ENCODE results near the gene MAD1L1.

DNA sequence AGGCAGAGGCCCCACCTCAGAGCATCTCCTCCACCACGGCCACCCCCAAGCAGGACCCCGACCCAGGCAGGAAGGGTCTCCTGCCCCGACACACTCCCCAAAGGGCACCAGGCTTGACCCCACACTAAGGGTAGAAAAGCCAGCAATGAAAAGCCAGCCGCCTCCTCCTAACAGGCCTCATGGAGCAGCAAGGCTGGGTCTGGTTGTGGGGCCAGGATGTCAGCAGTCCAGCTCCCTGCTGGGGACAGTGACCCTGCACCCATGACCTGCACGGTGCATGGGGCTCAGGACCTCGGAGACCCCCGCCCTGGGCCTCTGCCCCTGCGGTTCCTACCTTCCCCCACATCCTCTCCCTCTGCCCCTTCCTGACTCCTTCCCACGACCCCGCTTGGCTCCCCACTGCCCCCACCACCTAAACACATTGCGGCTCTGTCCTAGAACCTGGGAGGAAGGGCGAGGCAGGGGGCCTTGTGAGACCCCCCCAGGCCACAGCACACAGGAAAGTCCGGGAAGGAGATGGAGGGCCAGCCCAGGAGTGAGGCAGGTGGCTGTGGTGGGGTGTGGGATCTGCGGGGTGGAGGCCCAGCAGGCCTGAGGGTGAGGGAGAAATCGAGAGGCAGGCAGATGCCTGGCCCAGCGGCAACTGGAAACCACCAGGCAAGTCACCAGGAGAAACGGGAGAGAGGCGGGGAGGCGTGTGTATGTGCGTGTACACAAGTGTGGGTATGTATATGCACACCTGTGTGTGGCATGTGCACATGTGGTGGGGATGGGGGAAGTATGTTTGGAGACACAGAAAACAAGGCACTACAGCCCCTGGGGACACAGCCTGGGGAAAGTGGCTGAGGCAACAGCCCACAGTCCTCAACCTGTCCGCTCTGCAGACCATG, 229.9 kb downstream of the MAD1L1 start:
- TF ChIP-seq EZH2 (IDR thresholded peaks at IDR 0.05; ENCODE audit: insufficient read depth, poor library complexity, severe bottlenecking) (no peak), EZH2phosphoT487 (IDR thresholded peaks at IDR 0.05; ENCODE audit: insufficient read depth, low read depth) (no peak)
